IPS-18c (cell line): ENCODE results near the gene GRHL3.

Experiments used
- H3K4me3 ChIP-seq: 2 replicates; pipeline ENCODE4 v1.7.0; 2013; ENCODE audit warnings: low read depth, mild to moderate bottlenecking, low read length, moderate library complexity; ENCODE audit not compliant: insufficient read depth
- H3K9me3 ChIP-seq: one replicate; pipeline ENCODE4 v1.6.1; 2013; ENCODE audit warnings: mild to moderate bottlenecking, low read length, moderate library complexity; ENCODE audit not compliant: control insufficient read depth, insufficient read depth

The GRHL3 gene

GRCh38 chr1:24289937-24290595, 29.1 kb upstream of the GRHL3 start:
- H3K4me3 ChIP-seq = no peak overlapping the region
- no peaks in the 10 kb centered on the region for H3K9me3 ChIP-seq

- H3K9me3 ChIP-seq = no peaks in the 10 kb centered on the region
Measured at GRCh38 chr1:24290933-24291487, 28.1 kb upstream of the GRHL3 start.

GRCh38 chr1:24292103-24292502, 27.1 kb upstream of the GRHL3 start:
- no peaks in the 10 kb centered on the region for H3K9me3 ChIP-seq
- H3K4me3 ChIP-seq = no peak overlapping the region

More at GRCh38 chr1:24290933-24291487, 28.1 kb upstream of the GRHL3 start:
- no peak overlapping the region for H3K4me3 ChIP-seq

GRCh38 chr1:24292887-24293286, 26.3 kb upstream of the GRHL3 start:
- no peak overlapping the region for H3K4me3 ChIP-seq
- H3K9me3 ChIP-seq = no peaks in the 10 kb centered on the region

GRCh38 chr1:24293392-24294227, 25.5 kb upstream of the GRHL3 start:
- Histone ChIP-seq H3K9me3 (no peaks in the 10 kb centered on the region), H3K4me3 (no peak overlapping the region)

GRCh38 chr1:24294228-24294672, 24.9 kb upstream of the GRHL3 start:
- Histone ChIP-seq H3K4me3 (no peak overlapping the region), H3K9me3 (no peaks in the 10 kb centered on the region)

GRCh38 chr1:24294716-24295371, 24.3 kb upstream of the GRHL3 start:
- H3K4me3 ChIP-seq = no peak overlapping the region
- no peaks in the 10 kb centered on the region for H3K9me3 ChIP-seq

GRCh38 chr1:24295535-24295934, 23.6 kb upstream of the GRHL3 start:
- no peaks in the 10 kb centered on the region for H3K9me3 ChIP-seq
- no peak overlapping the region for H3K4me3 ChIP-seq

- Histone ChIP-seq H3K9me3 (no peaks in the 10 kb centered on the region), H3K4me3 (no peak overlapping the region)
Measured at GRCh38 chr1:24297187-24297851, 21.8 kb upstream of the GRHL3 start.

GRCh38 chr1:24297852-24298232, 21.3 kb upstream of the GRHL3 start:
- H3K9me3 ChIP-seq = no peaks in the 10 kb centered on the region
- no peak overlapping the region for H3K4me3 ChIP-seq

- Histone ChIP-seq H3K9me3 (no peaks in the 10 kb centered on the region), H3K4me3 (no peak overlapping the region)
Measured at GRCh38 chr1:24298606-24299005, 20.6 kb upstream of the GRHL3 start.

GRCh38 chr1:24299901-24300300, 19.3 kb upstream of the GRHL3 start:
- H3K9me3 ChIP-seq = no peaks in the 10 kb centered on the region
- no peak overlapping the region for H3K4me3 ChIP-seq

- H3K9me3 ChIP-seq = no peaks in the 10 kb centered on the region
- H3K4me3 ChIP-seq = no peak overlapping the region
Measured at GRCh38 chr1:24300971-24301784, 18.0 kb upstream of the GRHL3 start.

GRCh38 chr1:24301785-24302175, 17.4 kb upstream of the GRHL3 start:
- Histone ChIP-seq H3K9me3 (no peaks in the 10 kb centered on the region), H3K4me3 (no peak overlapping the region)

- H3K9me3 ChIP-seq = no peaks in the 10 kb centered on the region
- H3K4me3 ChIP-seq = no peak overlapping the region
Measured at GRCh38 chr1:24302209-24302611, 16.9 kb upstream of the GRHL3 start.

GRCh38 chr1:24303600-24303999, 15.6 kb upstream of the GRHL3 start:
- Histone ChIP-seq H3K9me3 (no peaks in the 10 kb centered on the region), H3K4me3 (no peak overlapping the region)
